Psoas muscle (tissue), 8 donors: ENCODE results near the gene ZBTB16. TPM values are rescaled to one million over a fixed set of nuclear protein-coding genes. Genes with fewer than 3 reads are reported as not detected.

Experiments used
- ATAC-seq, 4 donors: fragments of 200-7000 bp; cut with Tn5 transposase; one replicate each; pipeline ENCODE4 v1.9.1; 2020; ENCODE audit warnings: moderate library complexity in 3 of 4, mild to moderate bottlenecking in 2 of 4
- DNase-seq, 2 donors: peaks; one replicate each; pipeline ENCODE4 v3.0.0-alpha.2; 2020
- H3K27ac ChIP-seq: fragments of 200-600 bp; one replicate; pipeline ENCODE4 v1.8.0; 2022
- H3K27me3 ChIP-seq, 3 donors: fragments of 200-600 bp in 1 of 3; one replicate each; pipeline versions ENCODE4 v1.6.1 to v1.8.0; 2013 to 2022; ENCODE audit warnings: low read length in 2 of 3, mild to moderate bottlenecking in 2 of 3, moderate library complexity in 1 of 3; ENCODE audit not compliant: insufficient read depth in 3 of 3
- H3K36me3 ChIP-seq, 2 donors: fragments of 200-600 bp in 1 of 2; one replicate each; pipeline versions ENCODE4 v1.6.1 to v1.8.0; 2013 to 2022; ENCODE audit warnings: low read depth in 1 of 2, mild to moderate bottlenecking in 1 of 2, moderate library complexity in 1 of 2; ENCODE audit not compliant: insufficient read depth in 1 of 2
- H3K4me1 ChIP-seq: fragments of 200-600 bp; one replicate; pipeline ENCODE4 v1.8.0; 2022
- H3K4me3 ChIP-seq: fragments of 200-600 bp; one replicate; pipeline ENCODE4 v1.8.0; 2022; ENCODE audit warnings: mild to moderate bottlenecking
- H3K9me3 ChIP-seq: fragments of 200-600 bp; one replicate; pipeline ENCODE4 v1.8.0; 2022
- CTCF ChIP-seq: fragments of 200-600 bp; IDR thresholded peaks from one replicate; pipeline ENCODE4 v1.8.0; 2022; ENCODE audit warnings: antibody characterized with exemption
- WGBS, 3 donors: extraction: QIAGEN DNeasy Blood & Tissue Kit; methylation state at CpG; one replicate each; pipeline versions ENCODE4 v1.1.6 to v1.1.7; 2013; 5-methylcytosine and 5-hydroxymethylcytosine counted together
- intact Hi-C, 2 donors: fragments of 100-400 bp; cut with DNase I; formaldehyde crosslinking; loops; one replicate each; pipeline versions ENCODE4 v1.11.0 to v1.14.2; 2022
- polyA plus RNA-seq, 3 donors: library from polyadenylated mRNA; stranded (reverse); fragments of 200-250 nt; gene quantifications; one replicate each; pipeline ENCODE4 v1.2.3, GENCODE V29; 2013
- total RNA-seq, 4 donors: library from RNA; stranded (reverse); fragmentation: NEBNext Ultra II Directional in 2 of 4; extraction: Animal tissue kit (Norgen Biotek cat#: 25700) in 2 of 4; gene quantifications; one replicate each; pipeline versions ENCODE4 v1.2.1 to v1.2.4, GENCODE V29; 2021 to 2023
- donor health status: healthy with polysubstance abuse.
- donor health status: DM: no; HTN: no; CAD: no; lungs with moderate emphysema.
- donor health status: Bipolar disorder and iron deficiency.
- donor health status: healthy.
- donor health status: DM: yes; HTN: yes; CAD: no.
- donor health status: DM: no; HTN: no; CAD: no.
- donor health status: DM: no; HTN: no; CAD: no.
- donor health status: DM: yes; HTN: yes; CAD: no.

Gene ZBTB16
- total and polyA plus RNA-seq, 7 donors, result 11.7 to 299 (median 89.8) TPM

GRCh38 chr11:114106047-114106446, 46.5 kb downstream of the ZBTB16 start:
- H3K36me3 ChIP-seq, result peaks cover 0 to 5% of the 10 kb centered on the region in 2 donors
- DNase-seq (no peak), ATAC-seq (no peak)
- no peaks in the 10 kb centered on the region for H3K9me3 ChIP-seq
- no peak overlapping the region for H3K4me3 ChIP-seq
- H3K27me3 ChIP-seq, result no peaks in the 10 kb centered on the region
- H3K4me1 ChIP-seq, result peaks cover 96% of the 10 kb centered on the region
- peak overlapping the region; percentile 99 for H3K27ac ChIP-seq
- intact Hi-C loops, result no loop called here
- 63 to 75% (median 64%) methylated on average over 8 of the region's 8 CpGs for WGBS, 3 donors
- no peak for TF ChIP-seq CTCF

- peak in 1 of 2 donors; percentile 56 for DNase-seq
- TF ChIP-seq CTCF, result no peak
- Histone ChIP-seq H3K4me3 (peak overlapping the region; percentile 1), H3K27ac (peak overlapping the region; percentile 99), H3K4me1 (peaks cover 94% of the 10 kb centered on the region), H3K27me3 (no peaks in the 10 kb centered on the region), H3K36me3 (peaks cover 0 to 5% of the 10 kb centered on the region in 2 donors), H3K9me3 (no peaks in the 10 kb centered on the region)
- peak in 3 of 4 donors; percentile 22 to 27 (median 23) for ATAC-seq
- WGBS, 3 donors, result 63 to 88% (median 64%) methylated on average over 6 of the region's 6 CpGs
- intact Hi-C loops, result no loop called here
These were observed 47.5 kb downstream of the ZBTB16 start for GRCh38 chr11:114106986-114107385.

- H3K36me3 ChIP-seq, result peaks cover 0 to 5% of the 10 kb centered on the region in 2 donors
- no peak overlapping the region for H3K4me3 ChIP-seq
- ATAC-seq (peak in 3 of 4 donors; percentile 10 to 28 (median 12)), DNase-seq (no peak)
- peak overlapping the region; percentile 99 for H3K27ac ChIP-seq
- 65 to 81% (median 69%) methylated on average over 10 of the region's 10 CpGs for WGBS, 3 donors
- TF ChIP-seq CTCF, result no peak
- H3K27me3 ChIP-seq, result no peaks in the 10 kb centered on the region
- intact Hi-C loops, result no loop called here
- no peaks in the 10 kb centered on the region for H3K9me3 ChIP-seq
- H3K4me1 ChIP-seq, result peaks cover 98% of the 10 kb centered on the region
These were observed 49.1 kb downstream of the ZBTB16 start for GRCh38 chr11:114108501-114109205.

- Histone ChIP-seq H3K36me3 (peaks cover 0 to 5% of the 10 kb centered on the region in 2 donors), H3K4me3 (peak overlapping the region; percentile 40), H3K27ac (peak overlapping the region; percentile 99), H3K4me1 (peaks cover 98% of the 10 kb centered on the region), H3K9me3 (no peaks in the 10 kb centered on the region), H3K27me3 (no peaks in the 10 kb centered on the region)
- peak; percentile 18 to 57 (median 36) for ATAC-seq
- TF ChIP-seq CTCF, result no peak
- no peak for DNase-seq
- intact Hi-C loops, result no loop called here
- 48 to 73% (median 49%) methylated on average over 9 of the region's 9 CpGs for WGBS, 3 donors
These were observed 49.9 kb downstream of the ZBTB16 start for GRCh38 chr11:114109206-114110090.
